H9 (cell line): ENCODE results near the gene RAI14. TPM values are rescaled to one million over a fixed set of nuclear protein-coding genes. Genes with fewer than 3 reads are reported as not detected.

ENCODE experiments used
- DNase-seq: peaks from one replicate; pipeline ENCODE4 v3.0.0-alpha.2; 2017
- H2AFZ ChIP-seq: one replicate; pipeline ENCODE4 v1.6.1; 2013; ENCODE audit warnings: mild to moderate bottlenecking, low read length, control low read depth, moderate library complexity
- H2AK5ac ChIP-seq: 2 replicates; pipeline ENCODE4 v1.6.1; 2013; ENCODE audit warnings: low read length, control low read depth, mixed read lengths; ENCODE audit not compliant: insufficient read length
- H2BK120ac ChIP-seq: one replicate; pipeline ENCODE4 v1.6.1; 2013; ENCODE audit warnings: low read depth, mild to moderate bottlenecking, low read length, control low read depth, inconsistent platforms; ENCODE audit not compliant: poor library complexity, severe bottlenecking
- H2BK12ac ChIP-seq: 2 replicates; pipeline ENCODE4 v1.6.1; 2013; ENCODE audit warnings: low read length, control low read depth, mixed read lengths, low read depth; ENCODE audit not compliant: insufficient read length
- H2BK15ac ChIP-seq: 2 replicates; pipeline ENCODE4 v1.6.1; 2013; ENCODE audit warnings: low read depth, low read length, control low read depth
- H2BK20ac ChIP-seq: one replicate; pipeline ENCODE4 v1.6.1; 2013; ENCODE audit warnings: low read depth, mild to moderate bottlenecking, low read length, control low read depth, inconsistent platforms; ENCODE audit not compliant: poor library complexity, severe bottlenecking
- H2BK5ac ChIP-seq: 2 replicates; pipeline ENCODE4 v1.6.1; 2013; ENCODE audit warnings: low read length, control low read depth, mixed read lengths; ENCODE audit not compliant: insufficient read length
- H3K14ac ChIP-seq: 2 replicates; pipeline ENCODE4 v1.6.1; 2013; ENCODE audit warnings: low read length, control low read depth; ENCODE audit not compliant: insufficient read depth
- H3K18ac ChIP-seq: 2 replicates; pipeline ENCODE4 v1.6.1; 2013; ENCODE audit warnings: low read depth, mild to moderate bottlenecking, mixed read lengths, low read length, control low read depth; ENCODE audit not compliant: insufficient read length
- H3K23ac ChIP-seq: 2 replicates; pipeline ENCODE4 v1.6.1; 2013; ENCODE audit warnings: low read length, control low read depth, mixed read lengths, low read depth; ENCODE audit not compliant: insufficient read length
- H3K23me2 ChIP-seq: 2 replicates; pipeline ENCODE4 v1.6.1; 2013; ENCODE audit warnings: low read depth, mild to moderate bottlenecking, mixed read lengths, low read length, control low read depth; ENCODE audit not compliant: insufficient read length, poor library complexity, severe bottlenecking
- H3K27ac ChIP-seq: 2 replicates; pipeline ENCODE4 v1.5.1; 2013; ENCODE audit warnings: low read length, control low read depth, mixed read lengths, low read depth; ENCODE audit not compliant: insufficient read length
- H3K27me3 ChIP-seq: 2 replicates; pipeline ENCODE4 v1.6.1; 2013; ENCODE audit warnings: low read length, control low read depth, inconsistent platforms; ENCODE audit not compliant: insufficient read depth
- H3K4ac ChIP-seq: 2 replicates; pipeline ENCODE4 v1.6.1; 2013; ENCODE audit warnings: low read depth, mild to moderate bottlenecking, control low read depth, inconsistent platforms, low read length, moderate library complexity
- H3K4me1 ChIP-seq: 2 replicates; pipeline ENCODE4 v1.6.1; 2013; ENCODE audit warnings: low read length, control low read depth, inconsistent platforms; ENCODE audit not compliant: insufficient read depth
- H3K4me2 ChIP-seq: 2 replicates; pipeline ENCODE4 v1.6.1; 2013; ENCODE audit warnings: low read length, control low read depth, mixed read lengths; ENCODE audit not compliant: insufficient read length, insufficient read depth
- H3K56ac ChIP-seq: 2 replicates; pipeline ENCODE4 v1.6.1; 2013; ENCODE audit warnings: low read depth, mild to moderate bottlenecking, mixed read lengths, low read length, control low read depth; ENCODE audit not compliant: insufficient read length
- H3K79me1 ChIP-seq: 2 replicates; pipeline ENCODE4 v1.6.1; 2013; ENCODE audit warnings: low read depth, mild to moderate bottlenecking, moderate library complexity, low read length, control low read depth, inconsistent platforms; ENCODE audit not compliant: insufficient read depth, poor library complexity, severe bottlenecking
- H3K79me2 ChIP-seq: 2 replicates; pipeline ENCODE4 v1.6.1; 2013; ENCODE audit warnings: low read length, control low read depth, inconsistent platforms; ENCODE audit not compliant: insufficient read depth
- H3K9ac ChIP-seq: 2 replicates; pipeline ENCODE4 v1.6.1; 2013; ENCODE audit warnings: low read length, control low read depth, mixed read lengths; ENCODE audit not compliant: insufficient read length; ENCODE audit errors: extremely low read depth
- H3K9me3 ChIP-seq: one replicate; pipeline ENCODE4 v1.6.1; 2013; ENCODE audit warnings: low read depth, low read length, inconsistent platforms; ENCODE audit not compliant: control insufficient read depth
- H3T11ph ChIP-seq: one replicate; pipeline ENCODE4 v1.6.1; 2013; ENCODE audit warnings: mild to moderate bottlenecking, low read length, control low read depth, inconsistent platforms
- H4K20me1 ChIP-seq: one replicate; pipeline ENCODE4 v1.6.1; 2013; ENCODE audit not compliant: control insufficient read depth, insufficient read length, insufficient read depth
- H4K5ac ChIP-seq: 2 replicates; pipeline ENCODE4 v1.6.1; 2013; ENCODE audit warnings: low read depth, mild to moderate bottlenecking, mixed read lengths, low read length, control low read depth; ENCODE audit not compliant: insufficient read length
- H4K8ac ChIP-seq: replicated peaks from 2 replicates; pipeline ENCODE4 v1.6.1; 2013; ENCODE audit warnings: low read length, control low read depth, mixed read lengths, low read depth; ENCODE audit not compliant: insufficient read length
- H4K91ac ChIP-seq: 2 replicates; pipeline ENCODE4 v1.6.1; 2013; ENCODE audit warnings: low read depth, mild to moderate bottlenecking, moderate library complexity, mixed read lengths, low read length, control low read depth; ENCODE audit not compliant: insufficient read length
- H3K27ac Mint-ChIP-seq, 3 experiments: 2 replicates in 2 of 3; 3 replicates in 1 of 3; pipeline ENCODE4 v1.8.0; 2020 to 2021; ENCODE audit warnings: mixed read lengths in 3 of 3, mild to moderate bottlenecking in 1 of 3, moderate library complexity in 1 of 3
- H3K27me3 Mint-ChIP-seq: 2 replicates; pipeline ENCODE4 v1.8.0; 2021; ENCODE audit warnings: low read depth, mild to moderate bottlenecking, moderate library complexity, mixed read lengths
- H3K36me3 Mint-ChIP-seq, 3 experiments: 2 replicates in 2 of 3; 3 replicates in 1 of 3; pipeline ENCODE4 v1.8.0; 2020 to 2021; ENCODE audit warnings: low read depth in 3 of 3, mixed read lengths in 3 of 3; ENCODE audit not compliant: insufficient read depth in 1 of 3
- H3K4me1 Mint-ChIP-seq, 2 experiments: 2 replicates each; pipeline ENCODE4 v1.8.0; 2020; ENCODE audit warnings: mixed read lengths in 2 of 2
- H3K4me3 Mint-ChIP-seq, 2 experiments: 2 replicates in 1 of 2; 3 replicates in 1 of 2; pipeline ENCODE4 v1.8.0; 2020 to 2021; ENCODE audit warnings: mild to moderate bottlenecking in 2 of 2, mixed read lengths in 2 of 2, moderate library complexity in 1 of 2
- H3K9me3 Mint-ChIP-seq, 2 experiments: 2 replicates in 1 of 2; 3 replicates in 1 of 2; pipeline ENCODE4 v1.8.0; 2020; ENCODE audit warnings: mild to moderate bottlenecking in 2 of 2, mixed read lengths in 2 of 2, moderate library complexity in 1 of 2
- WGBS: extraction: QIAGEN DNeasy Blood & Tissue Kit; methylation state at CpG from one replicate; pipeline ENCODE4 v1.1.7; 2013; ENCODE audit warnings: missing lambda C conversion rate, low lambda C conversion rate, mixed read lengths; ENCODE audit not compliant: insufficient read length; ENCODE audit errors: extremely low coverage; 5-methylcytosine and 5-hydroxymethylcytosine counted together
- total RNA-seq: library from RNA; stranded (reverse); gene quantifications from 2 replicates; pipeline ENCODE4 v1.2.1, GENCODE V29; 2021
- TF ChIP-seq, protein P1 (sequence below): fragments of 200-600 bp; sonication (generic); conservative IDR thresholded peaks from 3 replicates; pipeline ENCODE4 v1.8.0; 2021; ENCODE audit warnings: antibody characterized with exemption, mild to moderate bottlenecking

RAI14 gene
- total RNA-seq, 1 experiment from 2014 or later: 127 TPM

DNA sequence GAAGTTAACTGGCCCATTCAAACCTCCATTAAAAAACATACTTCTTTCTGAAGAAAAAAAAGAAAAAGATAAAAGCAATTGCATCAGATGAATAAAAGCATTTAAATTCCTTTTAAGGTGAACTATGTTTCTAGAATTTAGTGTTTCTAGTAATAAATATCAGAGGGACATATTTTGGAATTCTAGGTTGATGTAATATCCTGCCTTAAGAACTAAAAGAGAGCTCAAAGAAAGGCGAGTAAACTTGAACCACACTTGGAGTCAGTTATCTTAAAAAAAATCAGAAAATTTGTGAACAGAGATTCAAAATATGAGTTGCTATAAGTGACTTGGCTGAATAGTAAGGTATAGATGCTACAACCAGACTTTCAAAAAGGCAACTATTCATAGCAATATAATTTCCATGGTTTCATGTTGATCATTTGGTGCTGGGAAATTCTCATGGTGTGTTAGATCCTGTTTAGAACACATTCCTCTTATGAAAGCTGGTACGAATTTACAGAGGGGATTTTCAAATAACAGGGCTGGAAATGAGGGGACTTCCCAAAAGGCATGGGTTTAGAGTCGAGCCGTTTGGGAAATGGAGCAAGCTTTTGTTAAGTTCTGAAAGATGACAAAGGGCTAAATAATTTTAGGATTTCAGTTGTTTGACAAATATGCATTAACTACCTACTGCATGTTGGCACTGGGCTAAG lies 37.6 kb upstream of the RAI14 start:
- H4K5ac ChIP-seq: no peak overlapping the region
- H3K23ac ChIP-seq: no peak overlapping the region
- Mint-ChIP-seq H3K27ac (no peak overlapping the region), H3K36me3 (no peaks in the 10 kb centered on the region), H3K9me3 (no peaks in the 10 kb centered on the region), H3K4me1 (peaks cover 14 to 16% of the 10 kb centered on the region in 2 experiments), H3K4me3 (no peak overlapping the region), H3K27me3 (no peaks in the 10 kb centered on the region; the same call in 1 of the 2 replicates)
- H3K79me1 ChIP-seq: no peaks in the 10 kb centered on the region
- H3K27ac ChIP-seq: no peak overlapping the region
- no peak overlapping the region for H2BK15ac ChIP-seq
- no peak overlapping the region for H2AK5ac ChIP-seq
- H3K9me3 ChIP-seq: no peaks in the 10 kb centered on the region
- no peak overlapping the region for H2BK12ac ChIP-seq
- no peak overlapping the region for H3K4me2 ChIP-seq
- DNase-seq: no peak
- no CpG with 5 or more reads among the region's 4 CpGs for WGBS
- TF ChIP-seq, protein P1, sequence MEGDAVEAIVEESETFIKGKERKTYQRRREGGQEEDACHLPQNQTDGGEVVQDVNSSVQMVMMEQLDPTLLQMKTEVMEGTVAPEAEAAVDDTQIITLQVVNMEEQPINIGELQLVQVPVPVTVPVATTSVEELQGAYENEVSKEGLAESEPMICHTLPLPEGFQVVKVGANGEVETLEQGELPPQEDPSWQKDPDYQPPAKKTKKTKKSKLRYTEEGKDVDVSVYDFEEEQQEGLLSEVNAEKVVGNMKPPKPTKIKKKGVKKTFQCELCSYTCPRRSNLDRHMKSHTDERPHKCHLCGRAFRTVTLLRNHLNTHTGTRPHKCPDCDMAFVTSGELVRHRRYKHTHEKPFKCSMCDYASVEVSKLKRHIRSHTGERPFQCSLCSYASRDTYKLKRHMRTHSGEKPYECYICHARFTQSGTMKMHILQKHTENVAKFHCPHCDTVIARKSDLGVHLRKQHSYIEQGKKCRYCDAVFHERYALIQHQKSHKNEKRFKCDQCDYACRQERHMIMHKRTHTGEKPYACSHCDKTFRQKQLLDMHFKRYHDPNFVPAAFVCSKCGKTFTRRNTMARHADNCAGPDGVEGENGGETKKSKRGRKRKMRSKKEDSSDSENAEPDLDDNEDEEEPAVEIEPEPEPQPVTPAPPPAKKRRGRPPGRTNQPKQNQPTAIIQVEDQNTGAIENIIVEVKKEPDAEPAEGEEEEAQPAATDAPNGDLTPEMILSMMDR: no peak
- no peaks in the 10 kb centered on the region for H3K79me2 ChIP-seq
- H2BK20ac ChIP-seq: no peak overlapping the region
- H3K4me1 ChIP-seq: peaks cover 4% of the 10 kb centered on the region; the same call in 1 of the 2 replicates
- H3T11ph ChIP-seq: no peak overlapping the region
- no peaks in the 10 kb centered on the region for H4K20me1 ChIP-seq
- H3K4ac ChIP-seq: no peak overlapping the region
- no peak overlapping the region for H4K91ac ChIP-seq
- no peak overlapping the region for H4K8ac ChIP-seq
- no peak overlapping the region for H2BK5ac ChIP-seq
- H3K23me2 ChIP-seq: no peaks in the 10 kb centered on the region
- no peak overlapping the region for H2AFZ ChIP-seq
- H3K56ac ChIP-seq: no peak overlapping the region
- H3K9ac ChIP-seq: no peak overlapping the region
- H3K27me3 ChIP-seq: no peaks in the 10 kb centered on the region
- no peak overlapping the region for H3K18ac ChIP-seq
- H2BK120ac ChIP-seq: no peak overlapping the region
- no peak overlapping the region for H3K14ac ChIP-seq
